H1 (cell line): ENCODE results near the gene TTBK2. TPM values are rescaled to one million over a fixed set of nuclear protein-coding genes. Genes with fewer than 3 reads are reported as not detected.

Source experiments
- CTCF ChIA-PET: fragments of 300-600 bp; sonication (Branson Sonifier 250); formaldehyde crosslinking; loops from one replicate; lab custom pipeline; 2021; ENCODE audit not compliant: partially characterized antibody; lab: Charles Lee
- POLR2A ChIA-PET: fragments of 300-600 bp; sonication (Branson Sonifier 250); formaldehyde crosslinking; loops from one replicate; lab custom pipeline; 2021; ENCODE audit warnings: inconsistent platforms; ENCODE audit not compliant: partially characterized antibody; lab: Charles Lee
- DNase-seq, 2 experiments: peaks; one replicate each; pipeline versions ENCODE4 v3.0.0 to v3.0.0-alpha.2; 2010 to 2022; ENCODE audit warnings: low spot score in 2 of 2, low read depth in 1 of 2, mixed read lengths in 1 of 2
- FAIRE-seq: peaks from 2 replicates; lab custom pipeline; 2011; peaks lifted over from hg19 to GRCh38; lab: Jason Lieb, UNC
- H2AFZ ChIP-seq: 2 replicates; pipeline ENCODE4 v1.8.1; 2012; ENCODE audit warnings: low read length, inconsistent platforms
- H2AK5ac ChIP-seq: 2 replicates; pipeline ENCODE4 v1.6.1; 2013; ENCODE audit warnings: low read depth, low read length
- H2BK120ac ChIP-seq: replicated peaks from 2 replicates; pipeline ENCODE3; 2013; ENCODE audit warnings: low read depth, low read length, inconsistent platforms
- H2BK12ac ChIP-seq: 2 replicates; pipeline ENCODE4 v1.6.1; 2013; ENCODE audit warnings: low read depth, low read length
- H2BK15ac ChIP-seq: 2 replicates; pipeline ENCODE4 v1.6.1; 2013; ENCODE audit warnings: low read length
- H2BK20ac ChIP-seq: 2 replicates; pipeline ENCODE4 v1.6.1; 2013; ENCODE audit warnings: low read length
- H2BK5ac ChIP-seq: 2 replicates; pipeline ENCODE4 v1.6.1; 2013; ENCODE audit warnings: low read depth, low read length
- H3K14ac ChIP-seq: 2 replicates; pipeline ENCODE4 v1.6.1; 2013; ENCODE audit warnings: inconsistent platforms; ENCODE audit not compliant: insufficient read length
- H3K18ac ChIP-seq: 2 replicates; pipeline ENCODE4 v1.6.1; 2013; ENCODE audit warnings: low read length; ENCODE audit errors: extremely low read depth
- H3K23ac ChIP-seq: 2 replicates; pipeline ENCODE4 v1.6.1; 2013; ENCODE audit warnings: inconsistent platforms; ENCODE audit not compliant: insufficient read length
- H3K23me2 ChIP-seq: 2 replicates; pipeline ENCODE4 v1.6.1; 2013; ENCODE audit warnings: low read depth, low read length
- H3K27ac ChIP-seq: 2 replicates; pipeline ENCODE4 v1.6.1; 2011; ENCODE audit warnings: low read depth, low read length, inconsistent platforms
- H3K27me3 ChIP-seq, 4 experiments: replicated peaks in 1 of 4; 1 replicate in 1 of 4; 2 replicates in 3 of 4; pipeline versions ENCODE4 v1.6.1 to v1.8.1; 2011 to 2013; ENCODE audit warnings: low read length in 3 of 4, mild to moderate bottlenecking in 3 of 4, inconsistent platforms in 2 of 4, mixed read lengths in 2 of 4, moderate library complexity in 1 of 4; ENCODE audit not compliant: control insufficient read depth in 3 of 4, insufficient read depth in 3 of 4; ENCODE audit errors: extremely low read depth in 1 of 4
- H3K36me3 ChIP-seq, 4 experiments: 2 replicates each; pipeline versions ENCODE4 v1.6.1 to v1.8.1; 2011 to 2013; ENCODE audit warnings: mild to moderate bottlenecking in 4 of 4, low read length in 3 of 4, moderate library complexity in 2 of 4, control low read depth in 1 of 4, inconsistent platforms in 1 of 4; ENCODE audit not compliant: insufficient read depth in 4 of 4, control insufficient read depth in 2 of 4
- H3K4ac ChIP-seq: replicated peaks from 2 replicates; pipeline ENCODE3; 2013; ENCODE audit warnings: low read length, low read depth, mixed read lengths, inconsistent platforms; ENCODE audit not compliant: insufficient read length
- H3K4me1 ChIP-seq, 4 experiments: replicated peaks in 1 of 4; 1 replicate in 1 of 4; 2 replicates in 3 of 4; pipeline versions ENCODE4 v1.6.1 to v1.8.1; 2011 to 2013; ENCODE audit warnings: low read length in 3 of 4, inconsistent platforms in 2 of 4, mixed read lengths in 1 of 4; ENCODE audit not compliant: insufficient read depth in 4 of 4, control insufficient read depth in 3 of 4
- H3K4me2 ChIP-seq, 2 experiments: 2 replicates each; pipeline versions ENCODE4 v1.6.1 to v1.8.1; 2011 to 2013; ENCODE audit warnings: low read depth in 2 of 2, low read length in 2 of 2, control low read depth in 1 of 2, inconsistent platforms in 1 of 2, mild to moderate bottlenecking in 1 of 2; ENCODE audit not compliant: insufficient read depth in 1 of 2
- H3K4me3 ChIP-seq, 4 experiments: fragments of 200-600, 300-600 bp in 1 of 4; sonication (generic), shearing (Covaris generic), sonication (Bioruptor Twin) in 1 of 4; 2 replicates each; pipeline versions ENCODE4 v1.5.1 to v1.8.1; 2011 to 2016; ENCODE audit warnings: low read length in 4 of 4, low read depth in 3 of 4, control low read depth in 2 of 4, inconsistent platforms in 2 of 4, mild to moderate bottlenecking in 2 of 4, mixed read lengths in 1 of 4, moderate library complexity in 1 of 4; ENCODE audit not compliant: insufficient read depth in 2 of 4; ENCODE audit errors: extremely low read depth in 1 of 4
- H3K56ac ChIP-seq: replicated peaks from 2 replicates; pipeline ENCODE3; 2013; ENCODE audit warnings: low read depth, mild to moderate bottlenecking, mixed read lengths, low read length, inconsistent platforms; ENCODE audit not compliant: insufficient read length
- H3K79me1 ChIP-seq: 2 replicates; pipeline ENCODE4 v1.6.1; 2013; ENCODE audit warnings: low read depth, low read length, control low read depth
- H3K79me2 ChIP-seq, 2 experiments: 2 replicates each; pipeline versions ENCODE4 v1.6.1 to v1.8.1; 2012 to 2013; ENCODE audit warnings: low read length in 2 of 2, mild to moderate bottlenecking in 2 of 2, inconsistent platforms in 1 of 2; ENCODE audit not compliant: insufficient read depth in 2 of 2, control insufficient read depth in 1 of 2
- H3K9ac ChIP-seq, 4 experiments: replicated peaks in 1 of 4; 1 replicate in 1 of 4; 2 replicates in 3 of 4; pipeline versions ENCODE4 v1.6.1 to v1.8.1; 2011 to 2013; ENCODE audit warnings: low read depth in 3 of 4, low read length in 3 of 4, control low read depth in 2 of 4, mild to moderate bottlenecking in 2 of 4, moderate library complexity in 2 of 4, inconsistent platforms in 1 of 4; ENCODE audit errors: extremely low read depth in 1 of 4
- H3K9me3 ChIP-seq, 2 experiments: 2 replicates each; pipeline versions ENCODE4 v1.6.1 to v1.8.1; 2012 to 2013; ENCODE audit warnings: mild to moderate bottlenecking in 2 of 2, moderate library complexity in 2 of 2, control low read depth in 1 of 2, inconsistent platforms in 1 of 2, low read depth in 1 of 2, low read length in 1 of 2, mixed read lengths in 1 of 2; ENCODE audit not compliant: insufficient read depth in 2 of 2
- H4K20me1 ChIP-seq, 2 experiments: replicated peaks in 1 of 2; 2 replicates each; pipeline versions ENCODE3 to v1.8.1; 2011 to 2013; ENCODE audit warnings: inconsistent platforms in 2 of 2, low read length in 2 of 2, mild to moderate bottlenecking in 1 of 2; ENCODE audit not compliant: insufficient read depth in 2 of 2, control insufficient read depth in 1 of 2
- H4K5ac ChIP-seq: 2 replicates; pipeline ENCODE4 v1.6.1; 2013; ENCODE audit warnings: low read length, low read depth, mixed read lengths, inconsistent platforms; ENCODE audit not compliant: insufficient read length
- H4K8ac ChIP-seq: 2 replicates; pipeline ENCODE4 v1.8.0; 2013; ENCODE audit warnings: mild to moderate bottlenecking, moderate library complexity, low read length, inconsistent platforms; ENCODE audit not compliant: insufficient read depth; ENCODE audit errors: extremely low read depth
- H4K91ac ChIP-seq: replicated peaks from 2 replicates; pipeline ENCODE3; 2013; ENCODE audit warnings: low read length, mixed read lengths, inconsistent platforms; ENCODE audit not compliant: insufficient read length
- RAD21 ChIP-seq, 2 experiments: IDR thresholded peaks in 1 of 2; conservative IDR thresholded peaks in 1 of 2; 2 replicates each; pipeline ENCODE4 v1.6.1; 2011; ENCODE audit warnings: low read depth in 2 of 2, low read length in 2 of 2, improper control_type of control experiment in 1 of 2, inconsistent platforms in 1 of 2, mild to moderate bottlenecking in 1 of 2, moderate library complexity in 1 of 2
- WGBS, 2 experiments: shearing (Covaris generic) in 1 of 2; methylation state at CpG; one replicate each; pipeline versions ENCODE4 v1.1.6 to v1.1.7; 2013 to 2015; ENCODE audit warnings: low lambda C conversion rate in 2 of 2, mixed read lengths in 2 of 2, inconsistent platforms in 1 of 2, low coverage in 1 of 2, missing lambda C conversion rate in 1 of 2; ENCODE audit not compliant: insufficient replicate concordance in 2 of 2, insufficient coverage in 1 of 2, insufficient read length in 1 of 2; ENCODE audit errors: extremely low coverage in 1 of 2, missing lambda C conversion rate in 1 of 2; 5-methylcytosine and 5-hydroxymethylcytosine counted together
- polyA plus RNA-seq, 7 experiments: library from polyadenylated mRNA; depleted of rRNA in 3 of 7; stranded (reverse) in 5 of 7; unstranded in 2 of 7; fragments of >200 nt in 5 of 7; fragments of 200-250 nt in 2 of 7; gene quantifications; 1 replicate in 5 of 7; 2 replicates in 1 of 7; 4 replicates in 1 of 7; pipeline versions ENCODE4 v1.2.1 to v1.2.3, GENCODE V29; 2011 to 2013; ENCODE audit warnings: missing spikeins in 2 of 7, mixed read lengths in 2 of 7
- total RNA-seq: library from RNA; stranded (reverse); fragmentation: NEBNext Ultra II Directional; extraction: Animal tissue kit (Norgen Biotek cat#: 25700); gene quantifications from 2 replicates; pipeline ENCODE4 v1.2.1, GENCODE V29; 2021

TTBK2 gene
- total and polyA plus RNA-seq, 2 of the 8 experiments (the other 6 are each of a cell fraction or from before 2014, with no cell fraction given) = 2.7 to 18.2 TPM

DNA sequence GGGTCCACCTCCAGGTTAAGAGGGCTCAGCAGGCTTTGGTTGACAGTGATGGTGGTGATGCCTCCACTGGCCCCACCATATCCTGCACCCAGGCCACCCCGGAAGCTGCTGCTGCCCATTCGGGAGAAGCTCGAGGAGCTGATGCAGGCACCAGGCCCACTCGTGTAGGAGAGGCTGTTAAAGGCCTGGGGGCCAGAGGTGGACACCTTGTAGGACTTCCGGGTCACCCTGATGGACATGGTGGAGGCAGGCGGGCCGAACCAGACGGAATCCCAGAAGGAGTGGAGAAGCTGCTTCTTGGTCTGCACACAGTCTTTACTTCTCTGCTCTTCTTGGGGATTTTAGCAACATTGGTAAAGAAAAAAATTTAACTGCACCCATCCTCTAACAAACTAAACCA lies 118.4 kb downstream of the TTBK2 start:
- POLR2A ChIA-PET = no interaction called here
- H2BK20ac ChIP-seq = no peak overlapping the region
- H2BK5ac ChIP-seq = no peak overlapping the region
- no peak overlapping the region for H3K18ac ChIP-seq
- H2AK5ac ChIP-seq = no peak overlapping the region
- no peak overlapping the region for H3K9ac ChIP-seq
- H4K5ac ChIP-seq = no peak overlapping the region
- no peak overlapping the region for H3K14ac ChIP-seq
- no peak for DNase-seq
- H3K23me2 ChIP-seq = no peaks in the 10 kb centered on the region
- no peak overlapping the region for H2BK15ac ChIP-seq
- H4K91ac ChIP-seq = no peak overlapping the region
- no peak overlapping the region for H4K8ac ChIP-seq
- H3K23ac ChIP-seq = no peak overlapping the region
- no peaks in the 10 kb centered on the region for H3K79me1 ChIP-seq
- H3K4me1 ChIP-seq = no peaks in the 10 kb centered on the region
- no peak overlapping the region for H2BK120ac ChIP-seq
- CTCF ChIA-PET = interaction anchor here (0.6 to 4.7 kb wide), 20 partner anchors 11 to 516 kb away, joined by 3 to 42 read pairs (median 6); no protein-coding TSS in a partner anchor
- no peaks in the 10 kb centered on the region for H3K9me3 ChIP-seq
- no peaks in the 10 kb centered on the region for H3K79me2 ChIP-seq
- no peak for TF ChIP-seq RAD21 (IDR thresholded peaks at IDR 0.05 in 1 of 2, conservative IDR thresholded peaks at IDR 0.05 in 1 of 2; ENCODE audit: low read depth in 2 of 2, low read length in 2 of 2)
- H3K36me3 ChIP-seq = no peaks in the 10 kb centered on the region; a peak in 1 of 8 replicates
- H3K4me3 ChIP-seq = no peak overlapping the region
- H3K4me2 ChIP-seq = no peak overlapping the region
- no peak overlapping the region for H3K4ac ChIP-seq
- no peak for FAIRE-seq
- H4K20me1 ChIP-seq = no peaks in the 10 kb centered on the region
- H3K56ac ChIP-seq = no peak overlapping the region
- no peak overlapping the region for H3K27ac ChIP-seq
- H3K27me3 ChIP-seq = no peaks in the 10 kb centered on the region
- 88% methylated on average over 8 of the region's 8 CpGs; no CpG with 5 or more reads in 1 of the 2 experiments for WGBS, 2 experiments
- H2BK12ac ChIP-seq = no peak overlapping the region
- no peak overlapping the region for H2AFZ ChIP-seq
